GM21529 (cell line): Measurements from ENCODE around the gene IBA57.
"Not testable (repeated sequence)": the region's sequence is repeated elsewhere in the genome, so short reads cannot be mapped to it uniquely, and the experiment has no call there.

Experiments used
- ATAC-seq: cut with Tn5 transposase; IDR thresholded peaks from one replicate; pipeline ENCODE4 v1.9.1; 2021; ENCODE audit not compliant: unreplicated experiment

IBA57 gene

DNA sequence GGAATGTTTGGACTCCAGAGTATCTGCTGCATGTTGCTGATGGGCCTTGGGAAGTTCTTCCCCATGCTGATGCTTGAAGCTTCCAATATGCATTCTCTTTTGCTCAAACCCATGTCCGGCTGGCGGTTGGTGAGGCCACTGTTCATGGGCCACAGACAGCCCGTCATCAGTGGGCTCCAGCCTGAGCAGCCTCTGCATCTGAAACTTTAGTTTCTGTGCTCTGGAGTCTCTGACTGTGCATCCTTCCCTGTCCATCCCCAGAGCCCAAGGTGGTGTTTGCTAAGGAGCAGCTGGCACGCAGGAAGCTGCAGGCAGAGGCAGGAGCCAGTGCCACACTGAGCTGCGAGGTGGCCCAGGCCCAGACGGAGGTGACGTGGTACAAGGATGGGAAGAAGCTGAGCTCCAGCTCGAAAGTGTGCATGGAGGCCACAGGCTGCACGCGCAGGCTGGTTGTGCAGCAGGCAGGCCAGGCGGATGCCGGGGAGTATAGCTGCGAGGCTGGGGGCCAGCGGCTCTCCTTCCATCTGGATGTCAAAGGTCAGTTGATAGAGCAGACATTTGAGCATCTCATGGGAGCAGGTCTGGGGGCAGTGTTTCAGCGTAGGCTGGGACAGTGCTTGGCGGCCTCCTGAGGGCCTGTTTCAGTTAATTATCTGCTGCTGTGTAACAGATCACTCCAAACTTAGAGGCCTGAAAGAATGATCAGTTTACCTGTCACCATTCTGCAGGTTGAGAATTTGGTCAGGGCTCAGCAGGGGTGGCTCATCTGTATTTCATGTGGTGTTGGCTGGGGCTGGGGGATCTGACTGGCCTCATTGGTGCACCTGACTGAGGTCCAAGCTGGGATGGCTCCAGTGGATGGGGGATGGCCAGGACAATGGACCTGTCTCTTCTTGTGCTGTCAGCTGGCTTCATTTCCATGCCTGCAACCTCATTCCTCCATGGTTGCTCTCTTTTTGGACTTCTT, 58.9 kb downstream of the IBA57 start:
- ATAC-seq = no peak

DNA sequence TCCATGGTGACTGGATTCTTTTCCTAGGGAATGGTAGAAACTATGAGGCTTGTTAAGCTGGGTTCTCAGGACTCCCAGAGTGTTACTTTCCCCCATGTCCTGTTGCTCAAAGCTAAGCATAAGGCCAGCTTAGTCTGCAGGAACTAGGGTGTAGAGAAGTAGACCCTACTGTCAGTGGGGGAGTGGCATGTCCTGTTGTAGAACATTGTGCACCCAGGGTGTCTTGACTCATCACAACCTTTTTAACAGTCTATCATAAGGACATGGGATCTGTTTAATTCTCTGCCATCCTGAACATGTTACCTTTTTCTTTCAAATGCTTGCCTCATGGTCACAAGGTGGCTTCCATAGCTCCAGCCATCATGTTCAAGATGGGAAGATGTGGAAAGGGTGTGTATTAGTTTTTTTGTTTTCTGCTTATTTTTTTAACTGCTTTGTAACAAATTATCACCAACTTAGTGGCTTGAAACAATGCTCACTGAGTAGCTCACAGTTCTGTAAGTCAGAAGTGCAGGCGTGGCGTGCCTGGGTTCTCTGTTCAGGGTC, 59.6 kb downstream of the IBA57 start:
- ATAC-seq = no peak

DNA sequence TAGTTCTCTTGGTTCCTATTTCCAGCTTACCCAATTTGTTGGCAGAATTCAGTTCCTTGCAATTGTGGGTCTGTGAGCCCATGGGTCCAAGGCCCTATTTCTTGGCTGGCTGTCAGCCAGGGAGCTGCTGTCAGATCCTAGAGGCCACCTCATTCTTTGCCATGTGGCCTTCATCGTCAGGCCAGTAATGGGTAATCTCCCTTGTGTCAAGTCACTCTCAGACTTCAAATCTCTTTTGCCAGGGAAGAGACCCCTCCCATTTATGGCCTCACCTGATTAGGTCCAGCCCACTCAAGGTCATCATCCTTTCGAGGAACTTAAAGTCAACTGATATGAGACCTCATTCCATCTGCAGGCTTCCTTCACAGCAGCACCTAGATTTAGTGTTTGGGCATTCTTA, 60.1 kb downstream of the IBA57 start:
- ATAC-seq = no peak

DNA sequence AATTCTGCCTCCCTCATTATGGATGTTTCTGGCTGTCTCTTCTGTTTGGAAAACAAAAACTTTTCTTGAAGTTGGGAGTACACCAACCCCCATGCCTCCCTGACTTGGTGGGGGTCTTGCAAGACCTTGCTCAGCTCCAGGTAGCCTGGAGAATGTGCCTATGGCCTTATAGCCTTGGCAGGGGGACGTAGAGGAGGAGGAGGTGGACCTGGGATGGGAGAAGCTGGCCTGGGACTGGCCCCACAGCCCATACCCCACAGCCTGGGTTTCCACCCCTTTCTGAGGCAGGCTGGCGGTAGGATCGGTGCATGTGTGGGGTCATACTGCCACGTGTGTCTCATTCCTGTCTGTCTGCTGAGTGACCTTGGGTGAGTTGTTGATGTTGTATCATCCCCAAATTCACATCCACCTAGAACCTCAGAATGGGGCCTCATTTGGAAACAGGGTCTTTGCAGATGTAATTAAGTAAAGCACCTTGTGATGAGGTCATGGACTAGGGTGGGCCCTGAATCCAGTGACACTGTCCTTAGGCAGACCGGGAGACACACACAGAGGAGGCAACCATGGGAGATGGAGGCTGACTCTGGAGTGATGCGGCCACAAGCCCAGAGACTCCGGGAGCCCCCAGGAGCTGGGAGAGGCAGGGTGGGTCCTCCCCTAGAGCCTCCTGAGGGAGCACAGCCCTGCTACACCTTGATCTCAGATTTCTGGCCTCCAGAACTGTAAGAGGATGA, 60.7 kb downstream of the IBA57 start:
- ATAC-seq = no peak

DNA sequence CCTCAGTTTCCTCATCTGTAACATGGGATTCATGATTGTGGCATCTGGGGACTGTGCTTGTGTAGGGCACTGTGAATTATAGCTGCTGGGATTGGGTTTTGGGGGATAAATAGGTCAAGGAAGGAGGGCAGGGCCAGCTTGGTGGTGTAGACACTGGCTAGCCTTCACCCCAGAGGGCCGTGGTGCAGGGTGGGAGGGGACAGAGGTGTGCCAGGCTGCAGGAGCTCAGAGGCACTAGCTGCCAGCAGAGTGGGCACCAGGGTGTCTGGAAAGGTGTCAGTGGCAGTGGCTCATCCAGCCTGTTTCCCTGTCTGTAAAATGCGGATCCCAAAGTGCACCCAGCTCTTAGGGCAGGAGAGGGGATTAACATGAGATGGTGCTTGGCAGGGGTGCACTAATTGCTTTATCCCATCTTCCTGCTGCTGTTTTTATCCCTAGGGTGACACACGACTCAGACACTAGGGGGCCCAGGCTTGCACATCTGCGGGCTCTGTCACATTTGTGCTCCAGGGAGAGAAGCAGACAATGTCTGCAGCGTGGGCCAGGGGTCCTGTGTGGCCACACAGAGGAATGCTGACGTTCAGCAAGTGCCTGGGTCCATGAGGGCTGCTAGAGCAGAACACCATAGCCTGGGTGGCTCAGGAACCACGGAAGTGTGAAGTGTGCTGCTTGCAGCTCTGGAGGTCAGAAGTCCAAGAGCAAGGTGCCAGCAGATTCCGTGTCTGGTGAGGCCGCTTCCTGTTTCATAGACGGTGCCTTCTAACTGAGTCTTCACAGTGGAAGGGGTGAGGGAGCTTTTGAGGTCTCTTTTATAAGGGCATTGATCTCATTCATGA, 61.6 kb downstream of the IBA57 start:
- no peak for ATAC-seq

DNA sequence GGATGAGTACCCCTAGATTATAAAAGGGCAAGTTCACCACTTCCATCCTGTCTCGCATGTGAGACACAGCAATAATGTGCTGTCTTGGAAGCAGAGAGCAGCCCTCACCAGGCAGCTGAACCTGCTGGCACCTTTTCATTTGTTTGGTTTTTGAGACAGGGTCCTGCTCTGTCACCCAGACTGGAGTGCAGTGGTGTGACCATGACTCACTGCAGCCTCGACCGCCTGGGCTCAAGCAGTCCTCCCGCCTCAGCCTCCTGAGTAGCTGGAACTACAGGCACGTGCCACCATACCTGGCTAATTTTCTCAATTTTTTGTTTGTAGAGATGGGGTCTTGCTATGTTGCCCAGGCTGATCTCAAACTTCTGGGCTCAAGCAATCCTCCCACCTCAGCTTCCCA, 62.5 kb downstream of the IBA57 start:
- not testable (repeated sequence) for ATAC-seq

DNA sequence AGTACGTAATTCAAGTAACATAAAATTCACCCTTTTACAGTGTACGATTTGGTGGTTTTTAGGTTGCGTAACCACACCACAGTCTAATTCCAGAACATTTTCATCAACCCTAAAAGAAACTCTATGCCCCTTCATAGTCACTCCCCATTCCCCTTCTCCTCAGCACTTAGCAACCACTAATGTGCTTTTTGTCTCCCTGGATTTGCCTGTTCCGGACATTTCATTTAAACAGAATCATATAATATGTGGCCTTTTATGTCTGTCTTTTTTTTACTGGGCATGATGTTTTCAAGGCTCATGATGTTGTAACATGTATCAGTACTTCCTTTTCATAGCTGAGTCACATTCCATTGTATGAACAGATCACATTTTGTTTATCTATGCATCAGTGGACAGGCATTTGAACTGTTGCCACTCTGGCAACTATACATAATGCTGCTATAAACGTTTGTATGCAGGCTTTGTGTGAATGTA, 63.0 kb downstream of the IBA57 start:
- ATAC-seq = no peak

DNA sequence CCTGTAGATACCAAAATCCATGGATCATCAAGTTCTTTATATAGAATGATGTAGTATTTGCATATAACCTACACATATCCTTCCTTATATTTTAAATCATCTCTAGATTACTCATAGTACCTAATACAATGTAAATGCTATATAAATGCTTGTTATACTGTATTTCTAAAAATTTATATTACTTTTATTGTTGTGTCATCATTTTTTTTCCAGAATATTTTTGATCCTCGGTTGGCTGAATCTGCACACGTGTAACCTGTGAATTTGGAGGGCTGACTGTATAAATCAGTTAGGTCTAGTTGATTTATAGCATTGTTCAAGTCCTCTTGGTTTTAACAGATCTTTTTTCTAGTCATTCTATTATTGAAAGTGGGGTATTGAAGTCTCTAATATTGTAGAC, 65.6 kb downstream of the IBA57 start:
- ATAC-seq = no peak
